SK-N-SH (cell line): ENCODE data around the gene CPVL. TPM values are rescaled to one million over a fixed set of nuclear protein-coding genes. Genes with fewer than 3 reads are reported as not detected.

ENCODE experiments used
- CTCF ChIA-PET: fragments of 300-600, 350-600 bp; formaldehyde crosslinking; extraction: SDS; loops from one replicate; lab custom pipeline; 2021; lab: Yijun Ruan, JAX
- POLR2A ChIA-PET: fragments of 350-600 bp; sonication (Branson Sonifier 250); formaldehyde crosslinking; extraction: SDS; loops from one replicate; lab custom pipeline; 2020; ENCODE audit warnings: antibody characterized with exemption, inconsistent platforms; lab: Yijun Ruan, JAX
- DNase-seq: peaks from one replicate; pipeline ENCODE4 v3.0.0; 2012
- H2AFZ ChIP-seq: fragments of 200-600 bp; sonication (generic); 2 replicates; pipeline ENCODE4 v1.8.1; 2016; ENCODE audit warnings: antibody characterized with exemption, mild to moderate bottlenecking, low read depth
- H3F3A ChIP-seq: fragments of 200-600 bp; sonication (generic); replicated peaks from 2 replicates; pipeline ENCODE3; 2016; ENCODE audit warnings: antibody characterized with exemption, mild to moderate bottlenecking; ENCODE audit not compliant: insufficient read depth
- H3K27ac ChIP-seq, 2 experiments: fragments of 200-500 bp in 1 of 2; fragments of 200-600 bp in 1 of 2; sonication (Bioruptor generic) in 1 of 2; sonication (generic), shearing (Covaris generic) in 1 of 2; 2 replicates each; pipeline versions ENCODE4 v1.5.1 to v1.6.1; 2014 to 2016; ENCODE audit warnings: low read depth in 2 of 2, inconsistent platforms in 1 of 2, low read length in 1 of 2, mild to moderate bottlenecking in 1 of 2, mixed read lengths in 1 of 2
- H3K27me3 ChIP-seq: fragments of 200-600 bp; sonication (generic), shearing (Covaris generic); 2 replicates; pipeline ENCODE4 v1.6.1; 2016; ENCODE audit warnings: mixed run types; ENCODE audit not compliant: insufficient read depth
- H3K36me3 ChIP-seq, 2 experiments: fragments of 200-500 bp in 1 of 2; fragments of 200-600 bp in 1 of 2; sonication (Bioruptor generic) in 1 of 2; sonication (generic) in 1 of 2; replicated peaks in 1 of 2; 2 replicates each; pipeline versions ENCODE3 to v1.5.1; 2014 to 2016; ENCODE audit warnings: low read length in 1 of 2, mild to moderate bottlenecking in 1 of 2; ENCODE audit not compliant: insufficient read depth in 2 of 2, control insufficient read depth in 1 of 2
- H3K4me1 ChIP-seq, 2 experiments: fragments of 200-500 bp in 1 of 2; fragments of 200-600 bp in 1 of 2; sonication (Bioruptor generic) in 1 of 2; sonication (generic), shearing (Covaris generic) in 1 of 2; 2 replicates each; pipeline versions ENCODE4 v1.5.1 to v1.6.1; 2014 to 2016; ENCODE audit warnings: low read depth in 1 of 2, low read length in 1 of 2, mixed run types in 1 of 2; ENCODE audit not compliant: insufficient read depth in 2 of 2, control insufficient read depth in 1 of 2
- H3K4me2 ChIP-seq: fragments of 200-600 bp; sonication (generic), shearing (Covaris generic); 2 replicates; pipeline ENCODE4 v1.6.1; 2017; ENCODE audit warnings: mixed run types
- H3K4me3 ChIP-seq, 2 experiments: fragments of 200-500 bp in 1 of 2; fragments of 200-600 bp in 1 of 2; sonication (Bioruptor generic) in 1 of 2; sonication (generic), shearing (Covaris generic) in 1 of 2; 2 replicates each; pipeline versions ENCODE4 v1.5.1 to v1.8.1; 2014 to 2016; ENCODE audit warnings: low read depth in 2 of 2, inconsistent platforms in 1 of 2, low read length in 1 of 2, mild to moderate bottlenecking in 1 of 2, mixed read lengths in 1 of 2, moderate library complexity in 1 of 2
- H3K79me2 ChIP-seq: fragments of 200-600 bp; sonication (generic); 2 replicates; pipeline ENCODE4 v1.8.1; 2017; ENCODE audit warnings: mild to moderate bottlenecking; ENCODE audit not compliant: insufficient read depth
- H3K9ac ChIP-seq: fragments of 200-600 bp; sonication (generic); 2 replicates; pipeline ENCODE4 v1.6.1; 2017; ENCODE audit warnings: mixed run types
- H3K9me2 ChIP-seq: fragments of 200-600 bp; sonication (generic); 2 replicates; pipeline ENCODE4 v1.6.1; 2017; ENCODE audit warnings: mixed run types
- H3K9me3 ChIP-seq: fragments of 200-600 bp; sonication (generic); 2 replicates; pipeline ENCODE4 v1.6.1; 2017; ENCODE audit warnings: mixed run types, mild to moderate bottlenecking, moderate library complexity
- H4K20me1 ChIP-seq: fragments of 200-600 bp; sonication (generic); 2 replicates; pipeline ENCODE4 v1.6.1; 2017; ENCODE audit warnings: mild to moderate bottlenecking, mixed run types; ENCODE audit not compliant: insufficient read depth
- ELF1 ChIP-seq: IDR thresholded peaks from 2 replicates; pipeline ENCODE4 v1.4.0; 2012
- EP300 ChIP-seq, 2 experiments: IDR thresholded peaks; 2 replicates each; pipeline versions ENCODE4 v1.4.0 to v1.6.1; 2012; ENCODE audit warnings: borderline replicate concordance in 1 of 2, low read depth in 1 of 2, low read length in 1 of 2
- EZH2phosphoT487 ChIP-seq: fragments of 200-600 bp; sonication (generic); IDR thresholded peaks from 2 replicates; pipeline ENCODE4 v1.6.1; 2017; ENCODE audit warnings: low read depth, mixed run types, mild to moderate bottlenecking, antibody characterized with exemption, moderate library complexity, borderline replicate concordance
- FOXJ3 ChIP-seq: sonication (generic); formaldehyde crosslinking; IDR thresholded peaks from 2 replicates; pipeline ENCODE4 v1.5.1; 2020; ENCODE audit warnings: mild to moderate bottlenecking, missing genetic modification reagents
- GATA2 ChIP-seq: sonication (generic); formaldehyde crosslinking; IDR thresholded peaks from 2 replicates; pipeline ENCODE4 v1.5.0; 2020; ENCODE audit warnings: mild to moderate bottlenecking, missing genetic modification reagents
- MXI1 ChIP-seq: IDR thresholded peaks from 2 replicates; pipeline ENCODE4 v1.6.1; 2012; ENCODE audit warnings: mild to moderate bottlenecking, low read depth, low read length, improper control_type of control experiment
- NRF1 ChIP-seq: IDR thresholded peaks from 2 replicates; pipeline ENCODE4 v1.6.1; 2012; ENCODE audit warnings: low read depth, mild to moderate bottlenecking, low read length
- RAD21 ChIP-seq: IDR thresholded peaks from 2 replicates; pipeline ENCODE4 v1.6.1; 2012; ENCODE audit warnings: mild to moderate bottlenecking, low read length
- REST ChIP-seq: IDR thresholded peaks from 2 replicates; pipeline ENCODE4 v1.6.1; 2012; ENCODE audit warnings: mild to moderate bottlenecking, low read depth, low read length, moderate library complexity
- RFX5 ChIP-seq: IDR thresholded peaks from 2 replicates; pipeline ENCODE4 v1.6.1; 2012; ENCODE audit warnings: mild to moderate bottlenecking, improper control_type of control experiment, low read length
- RXRA ChIP-seq: IDR thresholded peaks from 2 replicates; pipeline ENCODE4 v1.4.0; 2012; ENCODE audit warnings: low read depth, mild to moderate bottlenecking, borderline replicate concordance
- SIN3A ChIP-seq: IDR thresholded peaks from 2 replicates; pipeline ENCODE4 v1.6.1; 2012; ENCODE audit warnings: low read depth, mild to moderate bottlenecking, low read length, moderate library complexity, borderline replicate concordance
- SMC3 ChIP-seq: IDR thresholded peaks from 2 replicates; pipeline ENCODE4 v1.6.1; 2012; ENCODE audit warnings: low read depth, low read length, improper control_type of control experiment
- TEAD4 ChIP-seq: IDR thresholded peaks from 2 replicates; pipeline ENCODE4 v1.4.0; 2012; ENCODE audit warnings: mild to moderate bottlenecking, borderline replicate concordance; ENCODE audit not compliant: insufficient read depth
- WGBS: methylation state at CpG from one replicate; pipeline ENCODE4 v1.1.6; 2017; ENCODE audit warnings: low lambda C conversion rate; 5-methylcytosine and 5-hydroxymethylcytosine counted together
- polyA plus RNA-seq, 3 experiments: library from polyadenylated mRNA; depleted of rRNA; stranded (reverse); fragments of >200 nt; gene quantifications; 2 replicates each; pipeline ENCODE4 v1.2.3, GENCODE V29; 2012
- TF ChIP-seq, protein P1 (sequence below): IDR thresholded peaks from 2 replicates; pipeline ENCODE4 v1.4.0; 2012; ENCODE audit warnings: low read depth, borderline replicate concordance
- TF ChIP-seq, protein P2 (sequence below): IDR thresholded peaks from 2 replicates; pipeline ENCODE4; 2012
- TF ChIP-seq, protein P3 (sequence below): IDR thresholded peaks from 2 replicates; pipeline ENCODE4 v1.4.0; 2012; ENCODE audit warnings: low read depth

Gene CPVL
- polyA plus RNA-seq, 1 of the 3 experiments (the other 2 are of a cell fraction): not detected

DNA sequence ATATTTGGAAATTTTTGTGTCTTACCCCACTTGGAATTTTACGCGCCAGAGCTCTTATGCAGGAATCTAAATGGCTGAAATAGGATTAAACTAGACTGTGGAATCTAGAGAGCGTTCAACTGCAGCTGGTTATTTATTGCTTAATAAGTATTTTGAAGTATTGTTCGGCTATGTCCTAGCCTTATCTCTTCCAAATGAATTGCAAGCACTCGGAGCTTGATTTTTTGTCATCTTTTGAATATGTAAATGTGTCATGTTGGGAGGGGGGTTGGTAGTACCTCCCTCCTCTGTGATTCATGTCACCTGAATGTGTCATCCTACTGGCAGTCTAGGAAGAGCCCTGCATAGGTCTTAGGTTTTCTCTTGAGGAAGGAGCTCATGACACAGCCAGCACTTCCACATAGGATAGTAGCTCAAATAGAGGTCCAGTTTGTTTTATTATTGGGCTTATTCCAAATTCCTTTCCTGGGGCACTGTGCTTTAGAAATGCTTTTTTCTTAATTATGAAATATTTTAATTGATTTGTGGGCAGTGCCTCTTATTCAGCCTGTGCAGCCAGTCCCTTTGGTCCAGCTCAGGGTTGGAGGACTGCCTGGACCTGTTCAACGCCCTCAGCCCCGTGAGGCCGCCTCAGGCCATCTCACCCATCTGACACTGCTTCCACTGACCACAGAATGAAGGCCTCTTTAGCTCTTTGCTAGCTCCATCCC is 165.7 kb downstream of the CPVL start:
- POLR2A ChIA-PET: interaction anchor here (5.7 kb wide), 1 partner anchor 23 kb away, joined by 62 read pairs; the partner anchor contains the start of gene TRIL
- Histone ChIP-seq H3K9me2 (no peaks in the 10 kb centered on the region), H3K79me2 (no peaks in the 10 kb centered on the region), H3K4me2 (no peak overlapping the region), H4K20me1 (no peaks in the 10 kb centered on the region), H3K4me3 (no peak overlapping the region), H3K4me1 (peaks cover 20 to 42% of the 10 kb centered on the region in 2 experiments), H3K27me3 (no peaks in the 10 kb centered on the region), H3K9ac (no peak overlapping the region), H3K9me3 (no peaks in the 10 kb centered on the region), H3K27ac (peak overlapping the region in 1 of 2 experiments; percentile 47; a peak in 1 of 4 replicates), H3F3A (peaks cover 4% of the 10 kb centered on the region)
- DNase-seq: no peak
- 76% methylated on average over 8 of the region's 8 CpGs for WGBS
- CTCF ChIA-PET: interaction anchor here (0.6 to 9.1 kb wide), 14 partner anchors 11 to 591 kb away, joined by 3 to 66 read pairs (median 4); partner anchors contain the start of gene TRIL
- TF ChIP-seq REST: no peak
- TF ChIP-seq TEAD4: no peak
- TF ChIP-seq, protein P1, sequence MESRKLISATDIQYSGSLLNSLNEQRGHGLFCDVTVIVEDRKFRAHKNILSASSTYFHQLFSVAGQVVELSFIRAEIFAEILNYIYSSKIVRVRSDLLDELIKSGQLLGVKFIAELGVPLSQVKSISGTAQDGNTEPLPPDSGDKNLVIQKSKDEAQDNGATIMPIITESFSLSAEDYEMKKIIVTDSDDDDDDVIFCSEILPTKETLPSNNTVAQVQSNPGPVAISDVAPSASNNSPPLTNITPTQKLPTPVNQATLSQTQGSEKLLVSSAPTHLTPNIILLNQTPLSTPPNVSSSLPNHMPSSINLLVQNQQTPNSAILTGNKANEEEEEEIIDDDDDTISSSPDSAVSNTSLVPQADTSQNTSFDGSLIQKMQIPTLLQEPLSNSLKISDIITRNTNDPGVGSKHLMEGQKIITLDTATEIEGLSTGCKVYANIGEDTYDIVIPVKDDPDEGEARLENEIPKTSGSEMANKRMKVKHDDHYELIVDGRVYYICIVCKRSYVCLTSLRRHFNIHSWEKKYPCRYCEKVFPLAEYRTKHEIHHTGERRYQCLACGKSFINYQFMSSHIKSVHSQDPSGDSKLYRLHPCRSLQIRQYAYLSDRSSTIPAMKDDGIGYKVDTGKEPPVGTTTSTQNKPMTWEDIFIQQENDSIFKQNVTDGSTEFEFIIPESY: no peak
- TF ChIP-seq NRF1: no peak
- no peak for TF ChIP-seq EZH2phosphoT487
- TF ChIP-seq RXRA: no peak
- no peak for TF ChIP-seq ELF1
- TF ChIP-seq MXI1: no peak
- TF ChIP-seq, protein P2, sequence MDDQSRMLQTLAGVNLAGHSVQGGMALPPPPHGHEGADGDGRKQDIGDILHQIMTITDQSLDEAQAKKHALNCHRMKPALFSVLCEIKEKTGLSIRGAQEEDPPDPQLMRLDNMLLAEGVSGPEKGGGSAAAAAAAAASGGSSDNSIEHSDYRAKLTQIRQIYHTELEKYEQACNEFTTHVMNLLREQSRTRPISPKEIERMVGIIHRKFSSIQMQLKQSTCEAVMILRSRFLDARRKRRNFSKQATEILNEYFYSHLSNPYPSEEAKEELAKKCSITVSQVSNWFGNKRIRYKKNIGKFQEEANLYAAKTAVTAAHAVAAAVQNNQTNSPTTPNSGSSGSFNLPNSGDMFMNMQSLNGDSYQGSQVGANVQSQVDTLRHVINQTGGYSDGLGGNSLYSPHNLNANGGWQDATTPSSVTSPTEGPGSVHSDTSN: no peak
- no peak for TF ChIP-seq SMC3
- no peak for TF ChIP-seq GATA2 (CRISPR knock-in tag)
- no peak for TF ChIP-seq SIN3A
- TF ChIP-seq, protein P3, sequence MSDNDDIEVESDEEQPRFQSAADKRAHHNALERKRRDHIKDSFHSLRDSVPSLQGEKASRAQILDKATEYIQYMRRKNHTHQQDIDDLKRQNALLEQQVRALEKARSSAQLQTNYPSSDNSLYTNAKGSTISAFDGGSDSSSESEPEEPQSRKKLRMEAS: no peak
- no peak for TF ChIP-seq FOXJ3 (CRISPR knock-in tag)
- no peak for TF ChIP-seq RAD21
- TF ChIP-seq EP300 (IDR thresholded peaks at IDR 0.05; ENCODE audit: borderline replicate concordance in 1 of 2, low read depth in 1 of 2, low read length in 1 of 2): no peak
- no peak for TF ChIP-seq RFX5
- TF ChIP-seq, all 33 proteins: peak for 0
- Histone ChIP-seq H2AFZ (no peak overlapping the region), H3K36me3 (no peaks in the 10 kb centered on the region)
